GM21737 (cell line): ENCODE data around the gene SPRR4.
"Not testable (repeated sequence)": the region's sequence is repeated elsewhere in the genome, so short reads cannot be mapped to it uniquely, and the experiment has no call there.

Experiments
- ATAC-seq: cut with Tn5 transposase; IDR thresholded peaks from one replicate; pipeline ENCODE4 v1.9.1; 2021; ENCODE audit warnings: mild to moderate bottlenecking, moderate library complexity; ENCODE audit not compliant: unreplicated experiment

Gene SPRR4

DNA sequence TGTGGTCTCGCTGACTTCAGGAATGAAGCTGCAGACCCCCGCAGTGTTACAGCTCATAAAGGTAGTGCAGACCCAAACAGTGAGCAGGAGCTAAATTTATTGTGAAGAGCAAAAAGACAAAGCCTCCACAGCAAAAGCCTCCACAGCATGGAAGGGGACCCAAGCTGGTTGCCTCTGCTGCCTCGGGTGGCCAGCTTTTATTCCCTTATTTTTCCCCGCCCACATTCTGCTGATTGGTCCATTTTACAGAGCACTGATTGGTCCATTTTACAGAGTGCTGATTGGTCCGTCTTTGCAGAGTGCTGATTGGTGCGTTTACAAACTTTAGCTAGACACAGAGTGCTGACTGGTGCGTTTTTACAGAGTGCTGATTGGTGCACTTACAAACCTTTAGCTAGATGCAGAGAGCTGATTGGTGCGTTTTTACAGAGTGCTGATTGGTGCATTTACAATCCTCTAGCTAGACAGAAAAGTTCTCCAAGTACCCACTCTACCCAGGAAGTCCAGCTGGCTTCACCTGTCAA lies 40.8 kb downstream of the SPRR4 start:
- not testable (repeated sequence) for ATAC-seq

DNA sequence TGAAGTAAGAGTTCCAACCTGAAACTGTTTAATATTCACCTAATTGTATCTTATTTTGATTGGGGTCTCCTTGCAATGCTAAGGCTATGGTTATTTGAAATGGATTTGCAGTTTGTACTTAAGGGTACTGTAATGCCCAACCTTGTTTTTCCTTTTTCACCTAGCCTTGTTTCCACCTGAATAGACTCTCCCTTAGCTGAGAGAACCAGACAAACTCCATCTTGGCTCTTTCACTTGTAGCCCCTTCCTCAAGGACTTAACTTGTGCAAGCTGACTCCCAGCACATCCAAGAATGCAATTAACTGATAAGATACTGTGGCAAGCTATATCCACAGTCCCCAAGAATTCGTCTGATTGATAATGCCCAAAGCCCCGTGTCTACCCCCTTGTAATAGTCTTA lies 51.4 kb downstream of the SPRR4 start:
- not testable (repeated sequence) for ATAC-seq
